Choroid plexus epithelial cell (primary cell): ENCODE results near the gene PODN.

ENCODE experiments used
- DNase-seq: peaks from one replicate; pipeline ENCODE4 v3.0.0-alpha.2; 2010; ENCODE audit warnings: low read depth
- H3K4me3 ChIP-seq: 2 replicates; pipeline ENCODE4 v1.5.1; 2011; ENCODE audit warnings: low read depth, mild to moderate bottlenecking, control low read depth, low read length, moderate library complexity
- CTCF ChIP-seq: conservative IDR thresholded peaks from 2 replicates; pipeline ENCODE4 v1.5.1; 2011; ENCODE audit warnings: low read depth, mild to moderate bottlenecking, control low read depth, inconsistent platforms, low read length, moderate library complexity

PODN gene

GRCh38 chr1:53087332-53088285 lies 25.6 kb downstream of the PODN start:
- DNase-seq = no peak
- no peak for TF ChIP-seq CTCF
- no peak overlapping the region for H3K4me3 ChIP-seq

GRCh38 chr1:53088616-53089300 lies 26.7 kb downstream of the PODN start:
- TF ChIP-seq CTCF = no peak
- no peak for DNase-seq
- H3K4me3 ChIP-seq = no peak overlapping the region

- H3K4me3 ChIP-seq = no peak overlapping the region
- no peak for TF ChIP-seq CTCF
- peak; percentile 21 for DNase-seq
Observed at GRCh38 chr1:53089478-53090226, 27.6 kb downstream of the PODN start.

- no peak for DNase-seq
- no peak for TF ChIP-seq CTCF
- no peak overlapping the region for H3K4me3 ChIP-seq
Observed at GRCh38 chr1:53090227-53091147, 28.5 kb downstream of the PODN start.

- DNase-seq = peak; percentile 35
- no peak for TF ChIP-seq CTCF
Observed at GRCh38 chr1:53091841-53092645, 30.0 kb downstream of the PODN start.

More at GRCh38 chr1:53091841-53092645, 30.0 kb downstream of the PODN start:
- H3K4me3 ChIP-seq = no peak overlapping the region
